Left ventricle myocardium inferior (tissue), 1 donor: ENCODE results near the gene BUD31. TPM values are rescaled to one million over a fixed set of nuclear protein-coding genes. Genes with fewer than 3 reads are reported as not detected.

ENCODE experiments used
- DNase-seq: peaks from one replicate; pipeline ENCODE4 v3.0.0-alpha.2; 2020
- H3K27ac ChIP-seq: fragments of 200-600 bp; replicated peaks from 2 replicates; pipeline ENCODE4 v1.8.0; 2021
- H3K27me3 ChIP-seq: fragments of 200-600 bp; 2 replicates; pipeline ENCODE4 v1.8.0; 2021; ENCODE audit warnings: low read depth
- H3K36me3 ChIP-seq: fragments of 200-600 bp; 2 replicates; pipeline ENCODE4 v1.8.0; 2021
- H3K4me1 ChIP-seq: fragments of 200-600 bp; 2 replicates; pipeline ENCODE4 v1.8.0; 2021
- H3K4me3 ChIP-seq: fragments of 200-600 bp; 2 replicates; pipeline ENCODE4 v1.8.0; 2021; ENCODE audit warnings: mild to moderate bottlenecking, moderate library complexity
- H3K9me3 ChIP-seq: fragments of 200-600 bp; replicated peaks from 2 replicates; pipeline ENCODE4 v1.8.0; 2021
- CTCF ChIP-seq: fragments of 200-600 bp; IDR thresholded peaks from 2 replicates; pipeline ENCODE4 v1.8.0; 2021; ENCODE audit warnings: antibody characterized with exemption, mild to moderate bottlenecking, borderline replicate concordance
- intact Hi-C: fragments of 100-400 bp; cut with micrococcal nuclease; formaldehyde crosslinking; loops from one replicate; pipeline ENCODE4 v1.11.0; 2022
- total RNA-seq: library from RNA; stranded (reverse); fragmentation: NEBNext Ultra II Directional; extraction: Animal tissue kit (Norgen Biotek cat#: 25700); gene quantifications from one replicate; pipeline ENCODE4 v1.2.1, GENCODE V29; 2021
- donor health status: DM: no; HTN: yes; CAD: no; lungs with severe emphysema.

BUD31 gene
- total RNA-seq, 1 donor from 2014 or later = 43.9 TPM

GRCh38 chr7:99402854-99403253, 5.9 kb upstream of the BUD31 start:
- H3K9me3 ChIP-seq = no peaks in the 10 kb centered on the region
- H3K4me1 ChIP-seq = peaks cover 47% of the 10 kb centered on the region
- TF ChIP-seq CTCF = no peak
- H3K4me3 ChIP-seq = no peak overlapping the region
- intact Hi-C loops = no loop called here
- DNase-seq = no peak
- H3K27me3 ChIP-seq = no peaks in the 10 kb centered on the region
- H3K36me3 ChIP-seq = peaks cover 72% of the 10 kb centered on the region
- H3K27ac ChIP-seq = no peak overlapping the region

- Histone ChIP-seq H3K27me3 (no peaks in the 10 kb centered on the region), H3K9me3 (no peaks in the 10 kb centered on the region), H3K27ac (no peak overlapping the region), H3K4me3 (no peak overlapping the region), H3K36me3 (peaks cover 62% of the 10 kb centered on the region), H3K4me1 (peaks cover 53% of the 10 kb centered on the region)
- intact Hi-C loops = no loop called here
- no peak for DNase-seq
- no peak for TF ChIP-seq CTCF
Observed at GRCh38 chr7:99403764-99404163, 5.0 kb upstream of the BUD31 start.

GRCh38 chr7:99404235-99404976, 4.4 kb upstream of the BUD31 start:
- Histone ChIP-seq H3K4me1 (peaks cover 54% of the 10 kb centered on the region), H3K27ac (no peak overlapping the region), H3K9me3 (no peaks in the 10 kb centered on the region), H3K27me3 (no peaks in the 10 kb centered on the region), H3K36me3 (peaks cover 56% of the 10 kb centered on the region), H3K4me3 (no peak overlapping the region)
- intact Hi-C loops = no loop called here
- no peak for TF ChIP-seq CTCF
- DNase-seq = no peak

- intact Hi-C loops = no loop called here
- TF ChIP-seq CTCF = no peak
- DNase-seq = no peak
- Histone ChIP-seq H3K9me3 (no peaks in the 10 kb centered on the region), H3K27me3 (no peaks in the 10 kb centered on the region), H3K27ac (no peak overlapping the region), H3K4me1 (peaks cover 57% of the 10 kb centered on the region), H3K36me3 (peaks cover 53% of the 10 kb centered on the region), H3K4me3 (no peak overlapping the region)
Observed at GRCh38 chr7:99404977-99405320, 3.8 kb upstream of the BUD31 start.

GRCh38 chr7:99406557-99406956, 2.2 kb upstream of the BUD31 start:
- peaks cover 52% of the 10 kb centered on the region for H3K36me3 ChIP-seq
- peak overlapping the region; percentile 99 for H3K4me3 ChIP-seq
- TF ChIP-seq CTCF = no peak
- peaks cover 66% of the 10 kb centered on the region for H3K4me1 ChIP-seq
- intact Hi-C loops = no loop called here
- no peaks in the 10 kb centered on the region for H3K9me3 ChIP-seq
- no peaks in the 10 kb centered on the region for H3K27me3 ChIP-seq
- H3K27ac ChIP-seq = no peak overlapping the region
- DNase-seq = no peak
